ENCODE data around the gene SBNO2. TPM values are rescaled to one million over a fixed set of nuclear protein-coding genes. Genes with fewer than 3 reads are reported as not detected.

SBNO2 gene
- total RNA-seq (100 to 1,000 TPM in 5 of 7 donors, 10 to 100 TPM in 2; 51.7 to 230 (median 168) TPM), polyA plus RNA-seq (10 to 100 TPM; 16.2 to 62.0 (median 29.8) TPM)
- long read RNA-seq, donor 1, full-length matches to known transcripts: 2 of 2 reads
- long read RNA-seq, donor 1, partial matches to known transcripts: 0 of 2 reads
- long read RNA-seq, donor 1, other reads (novel, unspliced or antisense): 0 of 2 reads
- long read RNA-seq, donor 2, full-length matches to known transcripts: 2 of 2 reads
- long read RNA-seq, donor 2, partial matches to known transcripts: 0 of 2 reads
- long read RNA-seq, donor 2, other reads (novel, unspliced or antisense): 0 of 2 reads

DNA sequence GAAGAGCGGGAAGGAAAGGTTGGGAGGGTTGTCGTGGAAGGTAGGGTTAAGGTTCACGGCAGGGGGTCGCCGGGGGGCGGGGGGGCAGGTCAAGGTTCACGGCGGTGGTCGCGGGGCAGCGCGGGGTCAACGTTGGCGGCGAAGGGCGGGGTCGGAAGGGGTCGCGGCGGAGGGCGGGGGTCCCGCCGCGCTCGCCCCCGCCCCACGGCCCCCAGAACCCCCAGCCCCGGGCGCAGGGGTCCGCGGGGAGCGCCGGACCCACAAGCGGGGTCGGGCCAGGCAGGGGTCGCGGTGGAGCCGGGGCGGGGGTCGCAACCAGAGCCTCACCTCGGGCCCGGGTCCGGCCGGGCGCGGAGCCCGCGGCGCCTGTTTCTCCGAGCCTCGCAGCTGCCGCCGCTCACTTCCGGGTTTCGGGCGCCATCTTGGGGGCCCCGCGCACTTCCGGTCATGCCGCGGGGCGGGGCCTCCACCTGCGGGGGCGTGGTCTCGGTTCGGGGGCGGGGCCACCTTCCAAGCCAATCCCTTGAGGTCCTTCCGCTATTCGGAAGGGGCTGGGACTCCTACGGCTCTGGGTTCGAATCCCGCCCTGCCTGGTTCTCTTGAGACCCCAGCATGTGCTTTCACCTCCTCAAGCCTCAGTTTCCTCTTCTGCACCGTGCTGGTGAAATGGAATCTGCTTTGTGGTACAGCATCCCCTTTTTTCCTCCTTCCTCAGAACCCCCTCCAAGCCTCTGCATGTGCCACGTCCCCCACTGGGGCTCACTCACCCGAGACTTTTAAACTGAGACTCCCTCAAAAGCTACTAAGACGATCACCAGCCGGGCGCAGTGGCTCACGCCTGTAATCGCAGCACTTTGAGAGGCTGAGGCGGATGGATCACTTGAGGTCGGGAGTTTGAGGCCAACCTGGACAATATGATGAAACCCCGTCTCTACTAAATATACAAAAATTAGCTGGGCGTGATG, at the start of gene SBNO2:
SBNO2 (minus strand) TSS at position 424 of the 965 bp plus-strand sequence. CDS start 19,992 bp downstream, outside the sequence.
- Histone ChIP-seq H3K27me3 (replicated peaks in 1 of 7) (no peaks in the 10 kb centered on the region), H3K36me3 (peaks cover 0 to 27% (median under 1%) of the 10 kb centered on the region in 6 donors), H3K4me3 (peak within 1 kb of the TSS; percentile 64 to 92 (median 79)), H3K4me1 (peaks cover 23 to 95% (median 76%) of the 10 kb centered on the region in 6 donors), H3K27ac (peak within 1 kb of the TSS; percentile 91 to 99 (median 98)), H3K9me3 (no peaks in the 10 kb centered on the region)
- DNase-seq: peak; percentile 96
- 12 to 38% (median 26%) methylated on average over 29 to 84 of the region's 84 CpGs for WGBS, 5 donors
- intact Hi-C loops (cut with DNase I; ENCODE audit: low total_unique reads): no loop called here
- TF ChIP-seq POLR2A (IDR thresholded peaks at IDR 0.05) (peak in 2 of 3 donors; percentile 50 to 84), POLR2AphosphoS5 (IDR thresholded peaks at IDR 0.05) (peak; percentile 80 to 94 (median 84))
- TF ChIP-seq, protein P1, sequence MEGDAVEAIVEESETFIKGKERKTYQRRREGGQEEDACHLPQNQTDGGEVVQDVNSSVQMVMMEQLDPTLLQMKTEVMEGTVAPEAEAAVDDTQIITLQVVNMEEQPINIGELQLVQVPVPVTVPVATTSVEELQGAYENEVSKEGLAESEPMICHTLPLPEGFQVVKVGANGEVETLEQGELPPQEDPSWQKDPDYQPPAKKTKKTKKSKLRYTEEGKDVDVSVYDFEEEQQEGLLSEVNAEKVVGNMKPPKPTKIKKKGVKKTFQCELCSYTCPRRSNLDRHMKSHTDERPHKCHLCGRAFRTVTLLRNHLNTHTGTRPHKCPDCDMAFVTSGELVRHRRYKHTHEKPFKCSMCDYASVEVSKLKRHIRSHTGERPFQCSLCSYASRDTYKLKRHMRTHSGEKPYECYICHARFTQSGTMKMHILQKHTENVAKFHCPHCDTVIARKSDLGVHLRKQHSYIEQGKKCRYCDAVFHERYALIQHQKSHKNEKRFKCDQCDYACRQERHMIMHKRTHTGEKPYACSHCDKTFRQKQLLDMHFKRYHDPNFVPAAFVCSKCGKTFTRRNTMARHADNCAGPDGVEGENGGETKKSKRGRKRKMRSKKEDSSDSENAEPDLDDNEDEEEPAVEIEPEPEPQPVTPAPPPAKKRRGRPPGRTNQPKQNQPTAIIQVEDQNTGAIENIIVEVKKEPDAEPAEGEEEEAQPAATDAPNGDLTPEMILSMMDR (IDR thresholded peaks at IDR 0.05 in 8 of 11, conservative IDR thresholded peaks at IDR 0.05 in 3 of 11): peak in 1 of 11 experiments; percentile 18

DNA sequence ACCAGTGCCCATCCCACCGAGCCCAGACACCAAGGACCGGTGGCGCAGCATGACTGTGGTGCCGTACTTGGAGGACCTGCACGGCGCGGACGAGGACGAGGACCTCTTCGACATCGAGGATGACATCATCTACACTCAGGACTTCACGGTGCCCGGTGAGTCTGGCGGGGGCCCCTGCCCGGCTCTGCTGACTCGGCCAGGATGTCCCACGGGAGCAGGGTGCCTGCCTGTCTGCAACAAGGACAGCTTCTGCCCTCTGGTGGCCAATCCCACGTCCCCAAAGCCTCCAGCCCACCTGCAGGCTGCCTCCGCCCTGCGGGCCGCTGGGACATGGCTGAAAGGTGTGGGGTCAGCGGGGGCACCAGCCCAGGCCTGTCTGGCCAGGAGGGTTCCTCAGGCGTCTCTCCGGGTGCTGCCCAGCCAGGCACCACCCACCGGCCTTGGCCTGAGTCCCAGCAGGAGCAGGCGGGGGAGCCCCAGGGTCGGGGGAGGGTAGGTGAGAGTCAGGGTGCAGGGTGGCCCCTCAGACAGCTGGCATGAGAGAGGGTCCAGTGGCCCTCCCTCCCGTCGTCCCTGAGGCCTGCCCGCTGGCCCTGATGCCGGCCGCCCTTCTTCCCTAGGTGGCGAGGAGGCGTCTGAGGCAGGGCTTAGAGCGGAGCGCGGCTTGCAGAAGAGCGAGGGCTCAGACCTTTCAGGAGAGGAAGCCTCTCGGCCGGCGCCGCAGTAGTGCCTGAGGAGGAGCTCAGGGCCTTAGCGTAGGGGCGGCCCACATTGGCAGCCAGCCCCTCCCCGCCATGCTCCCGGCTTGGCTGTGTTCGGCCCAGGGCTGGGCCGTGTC, 49.2 kb upstream of the SBNO2 start:
- Histone ChIP-seq H3K36me3 (peaks cover 0 to 100% (median 80%) of the 10 kb centered on the region in 6 donors), H3K27ac (peak overlapping the region in 1 of 8 donors; percentile 33), H3K27me3 (replicated peaks in 1 of 7) (no peaks in the 10 kb centered on the region), H3K9me3 (no peaks in the 10 kb centered on the region), H3K4me1 (peaks cover 8 to 52% (median 30%) of the 10 kb centered on the region in 6 donors), H3K4me3 (no peak overlapping the region)
- TF ChIP-seq POLR2AphosphoS5 (IDR thresholded peaks at IDR 0.05) (peak in 1 of 3 donors; percentile 42), POLR2A (IDR thresholded peaks at IDR 0.05) (no peak)
- TF ChIP-seq, protein P1 (IDR thresholded peaks at IDR 0.05 in 8 of 11, conservative IDR thresholded peaks at IDR 0.05 in 3 of 11): peak in 6 of 11 experiments; percentile 30 to 60 (median 40)
- no peak for DNase-seq
- intact Hi-C loops (cut with DNase I; ENCODE audit: low total_unique reads): no loop called here
- 82 to 86% (median 83%) methylated on average over 42 to 48 of the region's 48 CpGs for WGBS, 5 donors

DNA sequence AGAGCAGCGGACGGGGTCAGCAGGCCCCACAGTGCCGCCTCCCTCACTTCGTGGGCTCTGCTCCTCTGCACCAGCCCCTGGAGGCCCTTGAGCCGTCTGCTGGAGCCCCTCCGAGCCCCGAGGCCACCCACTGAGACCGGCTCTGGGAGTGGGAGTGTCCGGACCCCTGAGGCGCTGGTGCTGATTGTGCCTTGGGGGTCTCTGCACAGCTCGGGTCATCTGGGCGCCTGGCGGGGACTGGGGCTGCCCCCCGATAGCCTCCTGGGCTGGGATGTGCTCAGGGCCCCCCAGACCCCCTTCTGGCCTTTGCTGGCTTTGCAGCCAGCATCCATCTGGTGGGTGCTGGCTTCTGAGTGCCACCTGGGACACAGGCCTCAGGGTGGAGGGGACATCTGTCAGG, 48.3 kb upstream of the SBNO2 start:
- H3K36me3 ChIP-seq: peaks cover 0 to 97% (median 72%) of the 10 kb centered on the region in 6 donors
- intact Hi-C loops (cut with DNase I; ENCODE audit: low total_unique reads): no loop called here
- H3K27me3 ChIP-seq (replicated peaks in 1 of 7): no peaks in the 10 kb centered on the region
- H3K9me3 ChIP-seq: no peaks in the 10 kb centered on the region
- TF ChIP-seq, protein P1 (IDR thresholded peaks at IDR 0.05 in 8 of 11, conservative IDR thresholded peaks at IDR 0.05 in 3 of 11): no peak
- TF ChIP-seq POLR2A (IDR thresholded peaks at IDR 0.05) (no peak), POLR2AphosphoS5 (IDR thresholded peaks at IDR 0.05) (no peak)
- H3K4me1 ChIP-seq: peaks cover 8 to 60% (median 39%) of the 10 kb centered on the region in 6 donors
- no peak for DNase-seq
- whole genome bisulfite sequencing, 5 donors: 88 to 93% (median 90%) methylated on average over 12 to 14 of the region's 14 CpGs
- H3K4me3 ChIP-seq: no peak overlapping the region
- peak overlapping the region in 2 of 8 donors; percentile 41 to 55 for H3K27ac ChIP-seq

Measured in spleen (tissue), 13 donors.